ENCODE measurements around the gene TAF4B. TPM values are rescaled to one million over a fixed set of nuclear protein-coding genes. Genes with fewer than 3 reads are reported as not detected.

TAF4B gene
- total and polyA plus RNA-seq, 10 of the 15 experiments (the other 5 are each of a cell fraction or from before 2014, with no cell fraction given): 2.3 to 15.0 (median 12.2) TPM

- TF ChIP-seq, protein P1, sequence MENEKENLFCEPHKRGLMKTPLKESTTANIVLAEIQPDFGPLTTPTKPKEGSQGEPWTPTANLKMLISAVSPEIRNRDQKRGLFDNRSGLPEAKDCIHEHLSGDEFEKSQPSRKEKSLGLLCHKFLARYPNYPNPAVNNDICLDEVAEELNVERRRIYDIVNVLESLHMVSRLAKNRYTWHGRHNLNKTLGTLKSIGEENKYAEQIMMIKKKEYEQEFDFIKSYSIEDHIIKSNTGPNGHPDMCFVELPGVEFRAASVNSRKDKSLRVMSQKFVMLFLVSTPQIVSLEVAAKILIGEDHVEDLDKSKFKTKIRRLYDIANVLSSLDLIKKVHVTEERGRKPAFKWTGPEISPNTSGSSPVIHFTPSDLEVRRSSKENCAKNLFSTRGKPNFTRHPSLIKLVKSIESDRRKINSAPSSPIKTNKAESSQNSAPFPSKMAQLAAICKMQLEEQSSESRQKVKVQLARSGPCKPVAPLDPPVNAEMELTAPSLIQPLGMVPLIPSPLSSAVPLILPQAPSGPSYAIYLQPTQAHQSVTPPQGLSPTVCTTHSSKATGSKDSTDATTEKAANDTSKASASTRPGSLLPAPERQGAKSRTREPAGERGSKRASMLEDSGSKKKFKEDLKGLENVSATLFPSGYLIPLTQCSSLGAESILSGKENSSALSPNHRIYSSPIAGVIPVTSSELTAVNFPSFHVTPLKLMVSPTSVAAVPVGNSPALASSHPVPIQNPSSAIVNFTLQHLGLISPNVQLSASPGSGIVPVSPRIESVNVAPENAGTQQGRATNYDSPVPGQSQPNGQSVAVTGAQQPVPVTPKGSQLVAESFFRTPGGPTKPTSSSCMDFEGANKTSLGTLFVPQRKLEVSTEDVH (IDR thresholded peaks at IDR 0.05; ENCODE audit: low read depth, partially characterized antibody): no peak
- TF ChIP-seq, protein P2, sequence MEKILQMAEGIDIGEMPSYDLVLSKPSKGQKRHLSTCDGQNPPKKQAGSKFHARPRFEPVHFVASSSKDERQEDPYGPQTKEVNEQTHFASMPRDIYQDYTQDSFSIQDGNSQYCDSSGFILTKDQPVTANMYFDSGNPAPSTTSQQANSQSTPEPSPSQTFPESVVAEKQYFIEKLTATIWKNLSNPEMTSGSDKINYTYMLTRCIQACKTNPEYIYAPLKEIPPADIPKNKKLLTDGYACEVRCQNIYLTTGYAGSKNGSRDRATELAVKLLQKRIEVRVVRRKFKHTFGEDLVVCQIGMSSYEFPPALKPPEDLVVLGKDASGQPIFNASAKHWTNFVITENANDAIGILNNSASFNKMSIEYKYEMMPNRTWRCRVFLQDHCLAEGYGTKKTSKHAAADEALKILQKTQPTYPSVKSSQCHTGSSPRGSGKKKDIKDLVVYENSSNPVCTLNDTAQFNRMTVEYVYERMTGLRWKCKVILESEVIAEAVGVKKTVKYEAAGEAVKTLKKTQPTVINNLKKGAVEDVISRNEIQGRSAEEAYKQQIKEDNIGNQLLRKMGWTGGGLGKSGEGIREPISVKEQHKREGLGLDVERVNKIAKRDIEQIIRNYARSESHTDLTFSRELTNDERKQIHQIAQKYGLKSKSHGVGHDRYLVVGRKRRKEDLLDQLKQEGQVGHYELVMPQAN (conservative IDR thresholded peaks at IDR 0.05): no peak
- TF ChIP-seq RBBP5 (conservative IDR thresholded peaks at IDR 0.05): no peak
These were observed 86.0 kb downstream of the TAF4B start (continued) for GRCh38 chr18:26312199-26312598.

- H3K27me3 ChIP-seq (replicated peaks in 1 of 2; ENCODE audit: control insufficient read depth in 2 of 2, insufficient read depth in 2 of 2, low read length in 1 of 2): no peaks in the 10 kb centered on the region
- SMC1A ChIA-PET (ENCODE audit: uncharacterized antibody, unreplicated experiment): interaction anchor here (0.9 to 1.5 kb wide), 4 partner anchors 11 to 400 kb away, joined by 3 read pairs; no protein-coding TSS in a partner anchor
- FAIRE-seq: no peak
- no TSS peak for BruUV-seq (replicated peaks)
- H3K27ac ChIP-seq (ENCODE audit: control insufficient read depth, insufficient read depth): no peak overlapping the region
- H3K4me2 ChIP-seq (ENCODE audit: control insufficient read depth, insufficient read depth): no peak overlapping the region
- intact Hi-C loops (cut with micrococcal nuclease; ENCODE audit: unreplicated experiment): no loop called here
- in situ Hi-C loops (cut with MboI): loop anchor here (25.0 kb wide), 1 partner anchor 670 kb away; no protein-coding TSS in a partner anchor
- H3K79me2 ChIP-seq (ENCODE audit: control insufficient read depth, insufficient read depth, low read length): no peaks in the 10 kb centered on the region
- no peaks in the 10 kb centered on the region for H3K9me3 ChIP-seq (replicated peaks; ENCODE audit: control insufficient read depth, insufficient read depth, low read length)
- ATAC-seq: no peak
- no peak overlapping the region for H3K4me3 ChIP-seq
- H3K4me1 ChIP-seq (ENCODE audit: control insufficient read depth, insufficient read depth, low read length): no peaks in the 10 kb centered on the region
- CTCF ChIA-PET: interaction anchor here (0.6 to 2.1 kb wide), 3 partner anchors 11 to 396 kb away, joined by 3 to 6 read pairs (median 5); no protein-coding TSS in a partner anchor
- no peaks in the 10 kb centered on the region for H4K20me1 ChIP-seq (ENCODE audit: control insufficient read depth, insufficient read depth)
- peaks cover 0 to 7% of the 10 kb centered on the region in 2 experiments; a peak in 2 of 4 replicates for H3K36me3 ChIP-seq (ENCODE audit: control insufficient read depth in 2 of 2, insufficient read depth in 2 of 2, low read length in 1 of 2)
- POLR2A ChIA-PET: no interaction called here
- 86% methylated on average over 3 of the region's 3 CpGs for WGBS (ENCODE audit: insufficient coverage, insufficient replicate concordance, low lambda C conversion rate, missing lambda C conversion rate)
- DNase-seq (ENCODE audit: low read depth, low spot score): no peak
- RAD21 ChIA-PET (ENCODE audit: unreplicated experiment): no interaction called here
- no peak overlapping the region for H2AFZ ChIP-seq (ENCODE audit: control insufficient read depth, low read depth, low read length)
- H3K9ac ChIP-seq (ENCODE audit: control insufficient read depth, insufficient read depth, low read length): no peak overlapping the region
- no peak for TF ChIP-seq ZZZ3 (IDR thresholded peaks at IDR 0.05; ENCODE audit: control insufficient read depth, insufficient read length, low read depth)
- no peak for TF ChIP-seq EED (IDR thresholded peaks at IDR 0.05; ENCODE audit: low read depth)
- no peak for TF ChIP-seq FOXM1 (IDR thresholded peaks at IDR 0.05; ENCODE audit: low read depth, low read length)
- TF ChIP-seq REST (IDR thresholded peaks at IDR 0.05; ENCODE audit: low read depth, low read length): no peak
- no peak for TF ChIP-seq JUNB (IDR thresholded peaks at IDR 0.05)
- no peak for TF ChIP-seq YY1 (IDR thresholded peaks at IDR 0.05; ENCODE audit: low read depth, low read length)
- TF ChIP-seq LARP7 (IDR thresholded peaks at IDR 0.05): no peak
- TF ChIP-seq, protein P3, sequence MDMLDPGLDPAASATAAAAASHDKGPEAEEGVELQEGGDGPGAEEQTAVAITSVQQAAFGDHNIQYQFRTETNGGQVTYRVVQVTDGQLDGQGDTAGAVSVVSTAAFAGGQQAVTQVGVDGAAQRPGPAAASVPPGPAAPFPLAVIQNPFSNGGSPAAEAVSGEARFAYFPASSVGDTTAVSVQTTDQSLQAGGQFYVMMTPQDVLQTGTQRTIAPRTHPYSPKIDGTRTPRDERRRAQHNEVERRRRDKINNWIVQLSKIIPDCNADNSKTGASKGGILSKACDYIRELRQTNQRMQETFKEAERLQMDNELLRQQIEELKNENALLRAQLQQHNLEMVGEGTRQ (IDR thresholded peaks at IDR 0.05; ENCODE audit: borderline replicate concordance, low read depth, low read length): no peak
- no peak for TF ChIP-seq CBFB (IDR thresholded peaks at IDR 0.05; ENCODE audit: low read depth)
- no peak for TF ChIP-seq ZNF207 (IDR thresholded peaks at IDR 0.05; ENCODE audit: borderline replicate concordance)
- TF ChIP-seq ESRRA (IDR thresholded peaks at IDR 0.05; ENCODE audit: low read length): no peak
These were observed 91.2 kb downstream of the TAF4B start for GRCh38 chr18:26317398-26317797.

Data from GM12878 (cell line).